ENCODE data around the gene C6orf136. TPM values are rescaled to one million over a fixed set of nuclear protein-coding genes. Genes with fewer than 3 reads are reported as not detected.
A peak's percentile ranks its signal among the peaks of the same experiment; 100 is the strongest.

Gene C6orf136
- total RNA-seq, 1 experiment from 2014 or later = 25.0 TPM

DNA sequence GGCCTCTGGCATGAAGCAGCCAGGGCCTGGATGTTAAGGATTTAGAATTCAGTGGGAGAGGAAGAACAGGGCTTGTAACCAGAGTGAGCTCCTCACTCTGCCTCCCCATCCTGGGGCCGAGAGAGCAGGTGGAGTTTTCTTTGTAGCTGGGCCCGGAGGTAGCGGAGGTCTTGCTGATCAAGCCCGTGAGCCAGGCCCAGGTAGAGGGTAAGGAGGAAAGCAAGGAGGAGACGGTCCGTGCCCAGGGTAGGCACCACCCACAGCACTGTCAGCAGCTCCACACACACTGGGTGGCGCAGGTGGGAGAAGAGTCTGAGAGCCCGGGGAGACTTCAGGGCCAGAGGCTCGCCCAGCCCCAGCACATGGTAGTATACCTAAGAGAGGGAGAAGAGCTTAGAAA is 41.6 kb downstream of the C6orf136 start:
- Histone ChIP-seq H3K9me3 (ENCODE audit: low read depth, low read length, poor library complexity, severe bottlenecking) (no peaks in the 10 kb centered on the region), H3K27ac (ENCODE audit: low read depth, low read length, poor library complexity, severe bottlenecking) (peak overlapping the region; percentile 80), H3K36me3 (ENCODE audit: insufficient read depth, low read length, poor library complexity, severe bottlenecking) (no peaks in the 10 kb centered on the region), H3K4me3 (ENCODE audit: low read depth, low read length, poor library complexity, severe bottlenecking) (no peak overlapping the region), H3K4me1 (ENCODE audit: insufficient read depth, low read length, poor library complexity, severe bottlenecking) (peaks cover 47% of the 10 kb centered on the region), H3K27me3 (replicated peaks; ENCODE audit: insufficient read depth, low read depth, low read length, poor library complexity) (no peaks in the 10 kb centered on the region)
- CTCF ChIA-PET = interaction anchor here (0.6 to 0.8 kb wide), 2 partner anchors 9 to 34 kb away, joined by 3 to 4 read pairs; no protein-coding TSS in a partner anchor
- intact Hi-C loops (cut with micrococcal nuclease; ENCODE audit: unreplicated experiment) = no loop called here
- DNase-seq (ENCODE audit: low spot score) = no peak
- BruUV-seq (replicated peaks) = no TSS peak
- TF ChIP-seq EZH2 (IDR thresholded peaks at IDR 0.05; ENCODE audit: borderline replicate concordance, low read depth, low read length, poor library complexity, severe bottlenecking) = no peak
- TF ChIP-seq, protein P1, sequence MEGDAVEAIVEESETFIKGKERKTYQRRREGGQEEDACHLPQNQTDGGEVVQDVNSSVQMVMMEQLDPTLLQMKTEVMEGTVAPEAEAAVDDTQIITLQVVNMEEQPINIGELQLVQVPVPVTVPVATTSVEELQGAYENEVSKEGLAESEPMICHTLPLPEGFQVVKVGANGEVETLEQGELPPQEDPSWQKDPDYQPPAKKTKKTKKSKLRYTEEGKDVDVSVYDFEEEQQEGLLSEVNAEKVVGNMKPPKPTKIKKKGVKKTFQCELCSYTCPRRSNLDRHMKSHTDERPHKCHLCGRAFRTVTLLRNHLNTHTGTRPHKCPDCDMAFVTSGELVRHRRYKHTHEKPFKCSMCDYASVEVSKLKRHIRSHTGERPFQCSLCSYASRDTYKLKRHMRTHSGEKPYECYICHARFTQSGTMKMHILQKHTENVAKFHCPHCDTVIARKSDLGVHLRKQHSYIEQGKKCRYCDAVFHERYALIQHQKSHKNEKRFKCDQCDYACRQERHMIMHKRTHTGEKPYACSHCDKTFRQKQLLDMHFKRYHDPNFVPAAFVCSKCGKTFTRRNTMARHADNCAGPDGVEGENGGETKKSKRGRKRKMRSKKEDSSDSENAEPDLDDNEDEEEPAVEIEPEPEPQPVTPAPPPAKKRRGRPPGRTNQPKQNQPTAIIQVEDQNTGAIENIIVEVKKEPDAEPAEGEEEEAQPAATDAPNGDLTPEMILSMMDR (conservative IDR thresholded peaks at IDR 0.05; ENCODE audit: low read depth, low read length) = no peak
- POLR2A ChIA-PET (ENCODE audit: low non-redundant PET) = interaction anchor here (1.1 kb wide), 1 partner anchor 29 kb away, joined by 3 read pairs; the partner anchor contains the start of gene MDC1

DNA sequence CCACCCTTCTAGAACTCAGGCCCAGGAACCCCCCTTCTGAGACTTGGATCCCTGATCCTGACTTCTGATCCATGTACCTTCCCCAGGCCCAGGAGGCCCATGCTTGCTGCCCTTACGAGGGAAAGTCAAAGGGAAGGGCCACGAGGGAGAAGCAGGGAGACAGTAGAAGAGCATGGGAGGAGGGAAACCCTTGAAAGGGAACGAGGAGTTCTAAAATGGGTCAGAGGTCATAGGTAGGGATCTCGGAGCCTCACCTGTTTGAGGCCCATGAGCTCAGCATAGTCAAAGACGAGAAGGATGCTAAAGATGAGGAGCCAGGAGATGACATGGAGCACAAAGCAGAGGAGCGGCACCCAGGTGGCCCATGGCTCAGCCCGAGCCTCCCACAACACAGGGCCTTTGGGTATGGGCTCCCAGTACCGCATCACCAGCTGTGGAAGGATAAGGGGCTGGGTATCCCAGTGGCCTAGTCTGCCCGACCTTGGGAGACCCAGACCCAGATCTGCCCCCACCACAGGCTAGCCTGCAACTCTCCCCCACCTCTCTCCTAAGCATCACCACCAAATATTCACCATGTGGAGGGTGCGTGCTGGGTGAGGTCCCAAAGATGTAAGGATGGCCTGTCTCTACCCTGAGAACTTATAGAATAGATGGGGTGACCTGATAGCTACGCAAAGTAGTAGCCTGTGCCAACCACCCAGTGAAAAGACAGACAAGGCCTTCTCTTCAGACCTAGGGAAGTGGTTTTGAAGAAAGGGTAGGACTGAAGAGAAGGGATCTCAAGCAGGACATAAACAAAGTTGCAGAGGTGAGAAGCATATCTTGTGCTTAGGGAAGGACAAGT is 42.3 kb downstream of the C6orf136 start:
- peaks cover 43% of the 10 kb centered on the region for H3K4me1 ChIP-seq (ENCODE audit: insufficient read depth, low read length, poor library complexity, severe bottlenecking)
- no TSS peak for BruUV-seq (replicated peaks)
- H3K27ac ChIP-seq (ENCODE audit: low read depth, low read length, poor library complexity, severe bottlenecking) = peak overlapping the region; percentile 70
- TF ChIP-seq, protein P1 (conservative IDR thresholded peaks at IDR 0.05; ENCODE audit: low read depth, low read length) = no peak
- no peak for TF ChIP-seq EZH2 (IDR thresholded peaks at IDR 0.05; ENCODE audit: borderline replicate concordance, low read depth, low read length, poor library complexity, severe bottlenecking)
- H3K27me3 ChIP-seq (replicated peaks; ENCODE audit: insufficient read depth, low read depth, low read length, poor library complexity) = no peaks in the 10 kb centered on the region
- POLR2A ChIA-PET (ENCODE audit: low non-redundant PET) = interaction anchor here (1.1 kb wide), 1 partner anchor 28 kb away, joined by 3 read pairs; the partner anchor contains the start of gene MDC1
- DNase-seq (ENCODE audit: low spot score) = no peak
- CTCF ChIA-PET = interaction anchor here (0.6 kb wide), 1 partner anchor 33 kb away, joined by 3 read pairs; no protein-coding TSS in a partner anchor
- no peaks in the 10 kb centered on the region for H3K36me3 ChIP-seq (ENCODE audit: insufficient read depth, low read length, poor library complexity, severe bottlenecking)
- H3K9me3 ChIP-seq (ENCODE audit: low read depth, low read length, poor library complexity, severe bottlenecking) = no peaks in the 10 kb centered on the region
- H3K4me3 ChIP-seq (ENCODE audit: low read depth, low read length, poor library complexity, severe bottlenecking) = peak overlapping the region; percentile 75
- intact Hi-C loops (cut with micrococcal nuclease; ENCODE audit: unreplicated experiment) = no loop called here

DNA sequence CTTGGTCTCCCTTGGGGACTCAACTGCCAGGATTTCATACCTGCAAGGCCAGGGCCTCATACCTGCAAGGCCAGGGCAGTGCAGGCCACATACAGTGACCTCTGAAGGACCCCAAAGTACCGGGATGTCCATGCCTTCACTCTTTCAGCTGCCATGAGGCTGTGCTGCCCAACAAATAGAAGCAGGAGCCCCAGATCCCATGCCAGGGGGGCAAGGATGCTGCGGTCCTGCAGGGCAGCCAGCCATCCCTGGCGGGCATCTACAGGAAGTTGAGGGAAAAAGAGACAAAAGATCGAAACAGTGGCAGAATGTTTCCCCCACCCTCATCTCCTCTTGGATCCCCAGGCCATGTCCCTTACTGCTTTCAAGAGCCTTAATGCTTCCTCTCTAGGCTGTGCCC is 43.1 kb downstream of the C6orf136 start:
- peak overlapping the region; percentile 75 for H3K4me3 ChIP-seq (ENCODE audit: low read depth, low read length, poor library complexity, severe bottlenecking)
- no peaks in the 10 kb centered on the region for H3K9me3 ChIP-seq (ENCODE audit: low read depth, low read length, poor library complexity, severe bottlenecking)
- H3K27ac ChIP-seq (ENCODE audit: low read depth, low read length, poor library complexity, severe bottlenecking) = peak overlapping the region; percentile 70
- no peaks in the 10 kb centered on the region for H3K36me3 ChIP-seq (ENCODE audit: insufficient read depth, low read length, poor library complexity, severe bottlenecking)
- no peak for DNase-seq (ENCODE audit: low spot score)
- ChIA-PET POLR2A (ENCODE audit: low non-redundant PET) (interaction anchor here (0.5 to 1.1 kb wide), 2 partner anchors 23 to 27 kb away, joined by 3 read pairs; partner anchors contain the start of gene MDC1), CTCF (no interaction called here)
- H3K27me3 ChIP-seq (replicated peaks; ENCODE audit: insufficient read depth, low read depth, low read length, poor library complexity) = no peaks in the 10 kb centered on the region
- peaks cover 35% of the 10 kb centered on the region for H3K4me1 ChIP-seq (ENCODE audit: insufficient read depth, low read length, poor library complexity, severe bottlenecking)
- intact Hi-C loops (cut with micrococcal nuclease; ENCODE audit: unreplicated experiment) = loop anchor here (2.0 kb wide), 1 partner anchor 27 kb away; the partner anchor contains the start of gene MDC1
- TF ChIP-seq, protein P1 (conservative IDR thresholded peaks at IDR 0.05; ENCODE audit: low read depth, low read length) = no peak
- TF ChIP-seq EZH2 (IDR thresholded peaks at IDR 0.05; ENCODE audit: borderline replicate concordance, low read depth, low read length, poor library complexity, severe bottlenecking) = no peak
- BruUV-seq (replicated peaks) = no TSS peak
